ENCODE measurements around the gene MRTFA.

MRTFA gene

DNA sequence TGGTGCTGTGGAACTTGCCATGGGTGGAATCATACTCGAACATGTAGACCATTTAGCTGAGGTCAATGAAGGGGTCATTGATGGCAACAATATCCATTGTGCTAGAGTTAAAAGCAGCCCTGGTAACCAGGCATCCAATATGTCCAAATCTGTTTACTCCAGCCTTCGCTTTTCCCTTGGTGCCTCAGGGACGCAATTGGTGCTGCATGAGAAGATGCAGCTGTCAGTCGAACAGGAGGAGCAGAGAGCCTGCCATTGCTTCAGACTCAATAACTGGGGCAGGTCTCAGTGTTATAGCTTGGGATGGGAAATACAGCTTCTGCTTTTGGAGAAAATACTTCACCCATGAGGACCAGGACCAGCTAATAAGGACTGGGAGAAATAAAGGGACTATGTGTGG is 37.8 kb upstream of the MRTFA start:
- Histone ChIP-seq H3K27me3 (peaks cover 16% of the 10 kb centered on the region), H3K36me3 (no peaks in the 10 kb centered on the region), H3K27ac (no peak overlapping the region), H3K4me3 (ENCODE audit: low read depth in 1 of 2, low read length in 1 of 2) (no peak overlapping the region), H3K4me1 (ENCODE audit: control insufficient read depth in 1 of 2, insufficient read depth in 1 of 2, low read depth in 1 of 2, low read length in 1 of 2) (no peaks in the 10 kb centered on the region), H3K9me3 (no peaks in the 10 kb centered on the region)
- TF ChIP-seq CTCF (IDR thresholded peaks at IDR 0.05) = no peak

DNA sequence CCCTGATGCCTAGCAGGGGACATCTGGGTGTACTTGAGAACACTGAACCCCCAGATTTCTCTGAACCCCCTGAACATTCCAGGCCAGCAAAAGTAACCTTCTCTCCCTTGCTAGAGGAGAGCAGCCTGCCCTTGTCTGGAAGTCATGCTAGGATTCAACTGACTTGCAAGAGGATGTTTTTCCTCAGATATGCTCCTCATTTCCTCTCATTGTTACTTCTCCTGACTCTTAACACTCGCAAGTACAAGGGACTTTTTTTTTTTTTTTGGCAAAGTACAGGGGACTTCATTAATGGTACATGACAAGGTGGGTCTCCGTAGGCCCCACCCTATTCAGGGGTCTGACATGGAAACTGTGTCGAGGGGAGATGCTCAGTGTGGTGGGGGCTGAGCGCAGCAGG is 36.5 kb upstream of the MRTFA start:
- H3K36me3 ChIP-seq = no peaks in the 10 kb centered on the region
- no peaks in the 10 kb centered on the region for H3K4me1 ChIP-seq (ENCODE audit: control insufficient read depth in 1 of 2, insufficient read depth in 1 of 2, low read depth in 1 of 2, low read length in 1 of 2)
- H3K27me3 ChIP-seq = peaks cover 4% of the 10 kb centered on the region
- TF ChIP-seq CTCF (IDR thresholded peaks at IDR 0.05) = no peak
- H3K27ac ChIP-seq = no peak overlapping the region
- H3K9me3 ChIP-seq = no peaks in the 10 kb centered on the region
- H3K4me3 ChIP-seq (ENCODE audit: low read depth in 1 of 2, low read length in 1 of 2) = no peak overlapping the region

DNA sequence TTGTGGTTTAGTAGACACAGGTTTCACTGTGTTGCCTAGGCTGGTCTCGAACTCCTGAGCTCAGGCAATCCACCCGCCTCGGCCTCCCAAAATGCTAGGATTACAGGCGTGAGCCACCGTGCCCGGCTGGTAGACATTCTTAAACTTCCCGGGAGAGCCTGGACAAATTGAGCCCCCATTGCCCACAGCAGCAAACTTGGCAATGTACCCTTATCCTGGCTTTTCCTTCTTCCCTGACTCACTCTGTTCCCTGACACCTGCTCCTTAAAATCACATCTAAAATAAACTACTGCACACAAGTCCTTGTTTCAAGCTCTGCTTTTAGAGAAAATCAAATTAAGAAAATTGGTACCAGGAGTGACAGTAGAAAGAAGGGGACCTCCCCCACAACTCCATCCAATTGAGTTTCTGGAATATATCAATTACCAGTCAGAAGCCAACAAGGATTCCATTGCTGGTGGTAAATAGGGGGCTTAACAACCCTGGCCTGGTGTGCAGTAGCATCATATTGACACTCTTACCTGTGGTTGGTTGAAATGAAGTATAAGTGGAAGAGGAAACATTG is 35.4 kb upstream of the MRTFA start:
- Histone ChIP-seq H3K27ac (no peak overlapping the region), H3K4me3 (ENCODE audit: low read depth in 1 of 2, low read length in 1 of 2) (no peak overlapping the region), H3K4me1 (ENCODE audit: control insufficient read depth in 1 of 2, insufficient read depth in 1 of 2, low read depth in 1 of 2, low read length in 1 of 2) (no peaks in the 10 kb centered on the region), H3K36me3 (no peaks in the 10 kb centered on the region), H3K27me3 (no peaks in the 10 kb centered on the region), H3K9me3 (no peaks in the 10 kb centered on the region)
- TF ChIP-seq CTCF (IDR thresholded peaks at IDR 0.05) = no peak

- Histone ChIP-seq H3K9me3 (no peaks in the 10 kb centered on the region), H3K27ac (no peak overlapping the region), H3K36me3 (no peaks in the 10 kb centered on the region), H3K27me3 (no peaks in the 10 kb centered on the region), H3K4me3 (ENCODE audit: low read depth in 1 of 2, low read length in 1 of 2) (no peak overlapping the region), H3K4me1 (ENCODE audit: control insufficient read depth in 1 of 2, insufficient read depth in 1 of 2, low read depth in 1 of 2, low read length in 1 of 2) (no peaks in the 10 kb centered on the region)
- TF ChIP-seq CTCF (IDR thresholded peaks at IDR 0.05) = no peak
Measured at GRCh38 chr22:40671369-40671768, 34.9 kb upstream of the MRTFA start.

GRCh38 chr22:40670058-40670457 is 33.5 kb upstream of the MRTFA start:
- H3K27ac ChIP-seq = no peak overlapping the region
- no peak for TF ChIP-seq CTCF (IDR thresholded peaks at IDR 0.05)
- no peaks in the 10 kb centered on the region for H3K9me3 ChIP-seq
- H3K4me3 ChIP-seq (ENCODE audit: low read depth in 1 of 2, low read length in 1 of 2) = no peak overlapping the region
- H3K4me1 ChIP-seq (ENCODE audit: control insufficient read depth in 1 of 2, insufficient read depth in 1 of 2, low read depth in 1 of 2, low read length in 1 of 2) = no peaks in the 10 kb centered on the region
- H3K36me3 ChIP-seq = no peaks in the 10 kb centered on the region
- H3K27me3 ChIP-seq = no peaks in the 10 kb centered on the region
